Non-pigmented ciliary epithelial cell (primary cell): Measurements from ENCODE around the gene CASK.
"Not testable (repeated sequence)": the region's sequence is repeated elsewhere in the genome, so short reads cannot be mapped to it uniquely, and the experiment has no call there.

Experiments used
- DNase-seq: peaks from one replicate; pipeline ENCODE4 v3.0.0-alpha.2; 2010; ENCODE audit warnings: low read depth

The CASK gene

DNA sequence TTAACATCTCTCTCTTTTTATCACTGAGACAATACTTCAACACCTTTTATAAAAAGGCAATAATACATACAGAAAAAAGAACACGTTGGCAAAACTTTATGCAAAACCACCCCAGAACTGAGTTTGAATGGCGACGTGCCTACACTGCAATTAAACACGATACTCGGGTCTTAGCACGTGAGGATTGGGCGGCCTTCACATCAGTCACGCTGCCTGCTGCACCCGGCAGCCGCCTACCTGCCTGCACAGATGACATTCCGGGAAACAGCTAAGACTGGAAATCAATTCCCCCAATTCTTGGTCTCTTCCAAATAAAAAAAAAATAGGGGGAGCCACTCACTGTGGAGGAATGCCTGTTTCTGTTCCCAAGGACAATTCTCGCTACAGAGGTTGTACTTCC, 408.0 kb downstream of the CASK start:
- no peak for DNase-seq

DNA sequence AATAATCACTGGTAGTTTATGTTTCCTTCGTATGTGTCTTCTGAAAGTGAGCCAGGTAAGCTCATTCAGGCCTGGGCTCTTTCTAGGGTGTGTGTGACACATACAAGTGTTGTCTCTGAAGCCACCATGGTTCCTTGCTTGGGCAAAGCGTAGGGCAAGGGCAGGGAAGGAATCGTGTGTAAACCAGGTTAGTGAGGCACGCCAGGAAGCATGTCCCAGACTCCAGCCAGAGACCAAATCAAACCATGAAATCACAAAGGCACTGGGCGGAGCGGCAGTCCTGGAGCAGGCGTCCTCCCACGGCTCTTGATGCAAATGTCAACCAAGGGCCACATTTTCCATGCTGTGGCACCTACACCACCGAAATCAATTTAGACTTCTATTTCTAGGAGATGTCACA, 409.2 kb downstream of the CASK start:
- DNase-seq = no peak

DNA sequence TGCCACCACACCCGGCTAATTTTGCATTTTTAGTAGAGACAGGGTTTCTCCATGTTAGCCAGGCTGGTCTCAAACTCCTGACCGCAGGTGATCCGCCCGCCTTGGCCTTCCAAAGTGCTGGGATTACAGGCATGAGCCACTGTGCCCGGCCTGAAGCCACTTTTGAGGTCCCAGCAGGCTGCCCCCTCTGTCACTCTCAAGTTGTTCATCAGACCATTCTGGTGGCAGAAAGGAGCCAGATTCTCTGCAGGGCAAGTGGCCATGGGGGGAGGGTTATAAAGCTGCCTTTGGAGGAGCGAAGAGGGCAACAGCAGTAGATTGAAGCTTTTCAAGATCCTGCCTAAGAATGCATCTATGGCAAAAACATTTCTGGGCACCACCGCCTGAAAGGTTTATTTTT, 410.5 kb downstream of the CASK start:
- DNase-seq = not testable (repeated sequence)

DNA sequence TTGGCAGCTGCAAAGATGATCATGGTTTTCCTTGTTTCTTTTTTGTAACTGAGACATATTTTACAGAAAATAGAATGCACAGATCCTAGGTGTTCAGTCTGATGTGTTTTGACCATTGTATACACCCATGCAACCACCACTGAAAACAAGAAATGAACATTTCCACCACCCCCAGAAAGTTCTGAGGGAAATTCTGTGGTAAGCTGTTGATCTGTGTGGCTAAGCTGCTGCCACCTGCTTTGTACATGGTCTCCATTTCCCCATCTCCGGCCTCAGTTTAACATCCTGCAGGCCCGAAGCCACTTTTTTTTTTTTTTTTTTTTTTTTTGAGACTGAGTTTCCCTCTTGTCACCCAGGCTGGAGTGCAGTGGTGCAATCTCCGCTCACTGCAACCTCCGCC, 411.0 kb downstream of the CASK start:
- no peak for DNase-seq

DNA sequence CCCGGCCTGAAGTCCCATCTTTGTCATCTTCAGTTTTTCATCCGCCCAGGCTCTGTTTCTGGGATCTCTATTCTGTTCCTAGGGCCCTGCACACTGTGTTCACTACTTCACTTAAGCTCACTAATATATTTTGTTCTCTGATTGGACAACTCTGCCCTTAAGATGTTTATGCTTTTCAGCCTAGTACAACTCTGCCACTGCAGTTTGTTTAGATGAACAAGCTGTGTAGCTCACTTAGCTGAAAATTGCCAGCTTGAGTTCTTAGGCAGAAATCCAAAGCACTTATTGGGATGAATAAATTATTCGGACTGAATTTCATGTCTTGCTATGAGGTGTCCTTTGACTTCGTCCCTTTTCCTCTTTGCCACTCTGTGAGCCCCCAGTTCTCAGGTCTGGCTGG, 415.4 kb downstream of the CASK start:
- DNase-seq = no peak

DNA sequence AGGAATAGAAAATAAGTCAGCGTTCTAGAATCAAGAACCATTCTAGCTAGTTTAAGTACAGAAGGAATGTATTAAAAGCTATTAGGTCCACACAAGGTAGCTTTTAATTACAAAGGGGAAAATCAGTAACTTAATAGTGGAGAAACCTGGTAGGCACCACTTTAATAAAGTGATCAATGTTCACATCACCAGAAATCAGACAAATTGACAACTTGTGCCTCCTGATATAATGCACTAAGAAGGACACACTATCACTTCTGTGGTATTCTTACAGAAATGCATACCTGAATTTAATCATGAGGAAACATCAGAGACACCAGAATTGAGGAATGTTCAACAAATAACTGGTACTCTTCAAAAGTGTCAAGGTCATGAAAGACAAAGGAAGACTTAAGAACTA, 421.4 kb downstream of the CASK start:
- DNase-seq = no peak

DNA sequence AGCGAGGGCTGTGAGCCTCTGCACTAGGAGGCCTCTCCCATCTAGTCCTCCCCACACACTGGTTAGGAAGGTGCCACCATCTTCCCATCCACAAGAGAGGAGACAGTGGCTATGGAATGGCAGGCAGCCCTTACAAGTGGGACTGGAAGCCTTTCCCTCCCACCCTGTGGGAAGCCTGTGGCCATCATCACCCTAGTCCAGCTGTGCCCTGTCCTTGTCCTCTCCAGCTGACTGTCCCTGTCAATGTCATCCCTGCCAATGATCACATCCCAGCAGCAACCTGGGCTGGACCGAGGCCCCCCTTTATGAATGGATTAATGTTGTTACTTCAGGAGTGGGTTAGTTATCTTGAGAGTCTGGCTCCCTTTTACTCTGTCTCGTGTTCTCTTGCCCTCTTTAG, 423.4 kb downstream of the CASK start:
- no peak for DNase-seq

DNA sequence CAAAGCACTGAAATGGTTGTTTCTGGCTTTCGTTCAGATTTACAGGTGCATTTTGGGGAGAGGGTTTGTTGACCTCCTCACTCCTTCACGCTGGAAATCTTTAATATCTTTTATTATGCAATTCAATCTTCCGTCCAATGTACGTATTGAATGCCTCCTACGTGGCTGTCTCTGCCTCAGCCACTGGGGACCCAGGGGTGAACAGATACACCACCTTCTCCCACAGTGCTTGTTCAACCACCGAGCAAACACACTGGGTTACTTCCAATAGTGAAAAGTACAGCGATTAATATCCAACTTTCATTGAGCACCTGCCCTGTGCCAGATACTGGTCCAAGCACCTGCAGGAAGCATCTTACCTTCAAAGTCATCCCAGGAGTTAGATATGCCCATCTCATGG, 424.2 kb downstream of the CASK start:
- no peak for DNase-seq

DNA sequence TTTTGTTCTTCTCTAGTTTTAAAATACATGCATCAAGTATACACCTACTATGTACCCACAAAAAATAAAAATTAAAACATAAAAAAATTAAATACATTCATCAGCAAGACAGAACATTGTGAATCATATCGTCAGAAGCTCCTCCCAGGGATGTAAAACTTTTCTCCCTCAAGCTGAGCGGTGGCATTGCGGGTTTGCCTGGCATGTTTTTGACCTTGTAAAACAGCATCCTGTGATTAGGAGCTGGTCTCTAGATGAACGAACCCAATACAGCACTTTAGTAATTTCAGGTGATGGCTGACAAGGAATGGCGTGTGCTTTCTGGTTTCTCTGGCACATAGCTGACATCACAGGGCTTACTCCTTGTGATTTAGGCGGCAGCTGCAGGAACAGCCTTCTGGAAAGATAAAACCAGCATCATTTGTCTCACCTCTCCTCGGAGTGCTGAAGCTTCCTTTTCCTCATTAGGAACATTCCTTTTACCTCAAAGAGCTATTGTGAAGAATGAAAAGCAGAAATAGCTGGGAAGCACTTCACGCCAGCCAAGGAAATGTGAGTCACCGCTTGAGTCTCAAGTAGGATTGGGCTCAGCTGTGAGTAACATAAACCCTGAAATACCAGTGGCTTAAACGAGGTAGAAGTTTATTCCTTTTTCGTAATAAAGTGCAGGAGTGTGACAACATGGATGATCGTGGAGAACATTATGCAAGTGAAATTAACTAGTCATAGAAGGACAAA, 431.9 kb downstream of the CASK start:
- peak; percentile 72 for DNase-seq

DNA sequence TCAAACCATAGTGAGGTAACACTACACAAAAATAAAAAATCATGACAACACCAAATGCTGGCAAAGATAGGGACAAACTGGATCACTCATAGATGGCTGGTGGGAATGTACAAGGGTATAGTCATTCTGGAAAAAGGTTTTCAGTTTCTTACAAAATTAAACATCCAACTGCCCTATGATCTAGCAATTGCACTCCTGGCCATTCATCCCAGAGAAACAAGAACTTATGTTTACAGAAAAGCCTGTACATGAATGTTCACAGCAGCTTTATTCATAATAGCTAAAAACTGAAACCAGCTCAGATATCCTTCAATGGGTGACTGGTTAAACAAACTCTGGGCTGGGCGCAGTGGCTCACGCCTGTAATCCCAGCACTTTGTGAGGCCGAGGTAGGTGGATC, 432.9 kb downstream of the CASK start:
- DNase-seq = no peak

DNA sequence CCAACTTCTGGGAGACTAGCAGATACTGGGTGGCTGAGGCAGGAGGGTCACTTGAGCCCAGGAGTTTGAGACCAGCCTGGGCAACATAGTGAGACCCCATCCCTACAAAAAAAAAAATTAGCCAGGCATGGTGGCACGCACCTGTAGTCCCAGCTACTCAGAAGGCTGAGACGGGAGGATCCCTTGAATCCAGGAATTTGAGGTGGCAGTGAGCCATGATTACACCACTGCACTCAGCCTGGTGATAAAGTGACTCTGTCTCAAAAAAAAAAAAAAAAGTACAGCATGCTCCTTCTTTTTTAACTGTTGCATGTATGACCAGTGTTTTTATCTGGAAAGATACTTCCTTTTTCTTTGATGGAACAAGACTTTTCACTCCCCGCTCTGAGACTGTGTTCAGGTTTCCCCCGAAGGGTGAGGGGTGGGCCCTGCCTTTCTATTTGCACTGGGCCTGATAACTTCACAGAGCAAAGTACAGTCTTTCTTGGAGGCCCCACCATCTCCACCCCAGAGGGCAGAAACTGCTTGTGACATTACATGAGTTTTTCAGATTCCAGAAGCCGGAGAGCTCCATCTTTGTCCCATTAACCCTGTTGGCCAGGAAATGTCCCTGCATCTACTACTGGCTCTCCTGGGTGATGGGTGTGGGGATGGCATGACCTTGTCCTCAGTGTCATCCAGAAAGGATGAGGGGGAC, 441.1 kb downstream of the CASK start:
- DNase-seq = no peak

DNA sequence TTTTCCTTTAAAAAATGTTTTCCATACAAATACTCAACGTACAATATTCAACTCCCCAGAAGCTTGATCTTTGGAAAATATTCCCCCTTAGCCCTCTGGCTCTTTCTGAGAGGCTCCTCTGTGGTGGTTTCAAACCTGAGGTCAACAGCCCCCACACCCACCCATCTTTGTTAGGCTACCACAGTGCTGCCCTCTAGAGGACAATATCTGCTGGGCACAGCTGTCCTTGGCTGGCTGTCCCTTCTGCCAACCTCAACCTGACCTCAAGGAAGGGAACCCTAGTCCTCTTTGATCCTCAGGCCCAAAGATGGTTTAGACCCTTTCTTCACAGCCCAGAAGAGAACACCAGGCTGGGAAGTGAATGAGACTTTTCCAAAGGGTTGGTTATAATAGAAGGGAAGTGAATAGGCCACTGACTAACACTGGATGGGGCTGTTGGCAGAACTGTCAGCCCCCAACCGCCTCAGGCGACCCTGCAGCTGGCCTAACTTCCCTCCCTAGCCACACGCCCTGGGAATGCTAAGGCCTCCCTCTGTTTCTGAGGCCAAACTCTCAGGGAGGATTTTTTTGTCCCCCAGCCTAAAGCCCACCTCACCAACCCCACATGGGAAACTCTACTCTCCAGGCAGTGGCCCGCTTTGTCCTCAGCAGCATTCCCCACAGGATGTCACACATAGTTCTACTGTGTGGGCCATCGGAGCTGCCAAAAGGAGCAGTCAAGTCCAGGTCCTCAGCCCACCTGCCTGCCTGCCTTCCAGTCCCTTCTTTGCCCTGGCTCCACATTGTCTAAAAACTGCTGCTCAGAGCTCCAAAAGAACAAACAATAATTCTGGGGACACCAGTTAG, 441.9 kb downstream of the CASK start:
- DNase-seq = no peak

DNA sequence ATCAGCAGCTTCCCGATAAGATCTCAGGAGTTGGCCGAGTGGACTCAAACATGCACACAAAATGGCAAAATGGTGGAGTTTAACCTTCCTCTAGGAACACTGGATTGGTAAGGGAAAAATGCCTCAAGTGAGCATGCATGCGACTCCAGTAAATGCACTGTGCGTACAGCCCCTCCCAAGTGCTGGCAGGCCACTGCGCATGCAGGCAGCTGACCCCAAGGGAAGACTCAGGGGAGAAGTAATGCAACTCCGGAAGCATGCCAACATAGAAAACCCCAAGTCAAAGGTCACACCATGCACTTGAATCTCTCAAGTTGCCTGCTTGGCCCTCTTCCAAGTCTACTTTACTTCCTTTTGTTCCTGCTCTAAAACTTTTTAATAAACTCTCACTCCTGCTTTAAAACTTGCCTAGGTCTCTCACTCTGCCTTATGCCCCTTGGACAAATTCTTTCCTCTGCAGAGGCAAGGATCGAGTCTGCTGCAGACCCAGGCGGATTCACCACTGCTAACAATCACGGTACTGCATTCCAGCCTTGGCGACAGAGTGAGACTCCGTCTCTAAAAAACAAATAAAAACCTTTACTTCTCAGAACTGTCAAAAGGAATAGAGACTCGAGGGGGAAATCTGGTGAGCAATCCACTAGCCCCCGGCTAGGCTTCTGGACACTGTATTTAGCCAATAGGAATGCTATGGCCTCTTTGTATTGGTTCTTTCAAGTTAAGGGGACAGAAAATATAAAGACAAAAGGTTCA, 442.7 kb downstream of the CASK start:
- DNase-seq = no peak

DNA sequence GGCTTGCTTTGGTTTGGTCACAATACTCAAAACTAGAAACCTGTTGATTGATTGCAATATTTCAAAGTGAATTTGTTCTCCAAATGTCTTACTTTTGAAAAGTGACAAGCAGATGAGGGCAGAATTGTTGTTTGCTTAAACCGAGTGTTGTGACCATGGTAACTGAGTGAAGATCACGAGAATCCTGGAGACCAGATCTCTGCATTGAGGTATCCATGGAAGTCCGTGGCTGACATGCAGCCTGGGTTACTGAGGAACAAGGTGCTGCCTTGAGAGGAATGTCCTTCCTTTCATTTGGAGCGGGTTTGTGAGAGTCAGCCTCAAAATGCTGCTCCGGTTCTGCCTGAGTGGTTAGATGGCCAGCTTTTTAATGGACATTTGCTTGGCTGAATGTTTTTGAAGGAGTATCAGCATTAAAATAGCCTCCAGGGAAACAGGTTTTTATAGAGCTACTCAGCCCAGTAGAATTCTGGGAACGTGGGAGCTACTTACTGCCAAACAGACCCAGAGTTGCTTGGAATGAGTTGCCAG, 444.9 kb downstream of the CASK start:
- no peak for DNase-seq

DNA sequence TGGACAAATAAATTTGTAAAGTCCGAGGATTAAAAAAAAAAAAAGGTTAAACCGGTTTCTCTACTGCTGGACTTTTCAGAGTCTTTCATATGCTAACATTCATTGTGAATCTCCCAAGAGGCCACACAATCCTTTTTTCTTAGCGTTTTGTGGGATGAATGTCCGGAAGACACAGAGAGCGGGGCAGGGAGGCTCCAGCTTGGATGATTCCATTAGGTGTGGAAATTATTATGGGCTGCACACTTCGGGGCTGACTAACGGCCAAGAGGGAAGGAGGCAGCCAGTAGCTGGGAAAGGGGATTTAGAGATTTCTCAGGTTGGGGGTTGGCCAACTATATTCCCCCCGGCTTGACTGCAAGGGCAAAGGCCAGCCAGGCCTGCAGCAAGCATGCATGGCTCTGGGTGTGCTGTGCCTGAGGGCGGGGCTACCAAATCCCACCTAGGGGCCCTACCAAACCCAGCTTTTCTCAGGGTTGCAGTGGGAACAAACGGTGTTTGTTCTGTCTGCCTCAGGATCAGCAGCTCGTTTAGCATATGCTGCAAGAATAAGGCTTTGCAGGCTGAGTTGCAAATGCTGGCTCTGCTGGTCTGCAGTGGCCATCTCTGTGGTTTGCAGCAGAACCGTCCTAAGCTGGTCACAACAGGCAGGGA, 447.6 kb downstream of the CASK start:
- DNase-seq = no peak

DNA sequence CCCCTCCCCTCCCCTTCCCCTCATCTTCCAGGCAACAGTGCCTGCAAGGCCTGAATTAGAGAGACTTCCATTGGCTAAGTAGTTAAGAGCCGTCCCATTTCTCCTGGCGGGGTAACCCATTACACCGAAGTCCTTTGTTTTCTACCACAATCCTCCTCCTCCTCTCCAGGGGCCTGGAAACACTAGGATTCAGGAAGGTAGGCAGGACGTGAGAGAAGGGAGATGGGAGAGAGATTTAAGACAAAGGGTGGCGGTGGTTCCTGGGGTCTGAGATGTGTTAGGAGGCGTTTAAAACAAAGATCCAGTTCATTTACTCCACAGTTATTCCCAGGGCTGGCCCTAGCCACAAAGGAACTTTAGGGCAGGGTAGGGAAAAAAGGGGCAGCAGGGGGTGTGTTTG, 448.2 kb downstream of the CASK start:
- DNase-seq = no peak

DNA sequence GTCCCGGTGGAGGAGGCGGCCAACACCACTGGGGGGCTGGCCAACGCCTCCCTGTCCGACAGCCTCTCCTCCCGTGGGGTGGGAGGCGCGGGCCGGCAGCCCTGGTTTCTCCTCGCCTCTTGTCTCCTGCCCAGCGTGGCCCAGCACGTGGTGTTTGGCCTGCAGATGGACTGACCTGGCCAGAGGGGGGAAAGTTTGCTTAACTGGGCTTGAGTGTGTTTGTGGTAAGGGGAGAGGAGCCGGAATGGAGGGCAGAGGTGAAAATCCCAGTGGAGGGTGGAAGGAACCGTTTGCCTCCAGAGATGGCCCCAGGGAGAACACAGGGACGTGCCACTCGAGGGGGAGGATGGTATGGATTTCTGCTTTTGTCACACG, 448.6 kb downstream of the CASK start:
- no peak for DNase-seq

DNA sequence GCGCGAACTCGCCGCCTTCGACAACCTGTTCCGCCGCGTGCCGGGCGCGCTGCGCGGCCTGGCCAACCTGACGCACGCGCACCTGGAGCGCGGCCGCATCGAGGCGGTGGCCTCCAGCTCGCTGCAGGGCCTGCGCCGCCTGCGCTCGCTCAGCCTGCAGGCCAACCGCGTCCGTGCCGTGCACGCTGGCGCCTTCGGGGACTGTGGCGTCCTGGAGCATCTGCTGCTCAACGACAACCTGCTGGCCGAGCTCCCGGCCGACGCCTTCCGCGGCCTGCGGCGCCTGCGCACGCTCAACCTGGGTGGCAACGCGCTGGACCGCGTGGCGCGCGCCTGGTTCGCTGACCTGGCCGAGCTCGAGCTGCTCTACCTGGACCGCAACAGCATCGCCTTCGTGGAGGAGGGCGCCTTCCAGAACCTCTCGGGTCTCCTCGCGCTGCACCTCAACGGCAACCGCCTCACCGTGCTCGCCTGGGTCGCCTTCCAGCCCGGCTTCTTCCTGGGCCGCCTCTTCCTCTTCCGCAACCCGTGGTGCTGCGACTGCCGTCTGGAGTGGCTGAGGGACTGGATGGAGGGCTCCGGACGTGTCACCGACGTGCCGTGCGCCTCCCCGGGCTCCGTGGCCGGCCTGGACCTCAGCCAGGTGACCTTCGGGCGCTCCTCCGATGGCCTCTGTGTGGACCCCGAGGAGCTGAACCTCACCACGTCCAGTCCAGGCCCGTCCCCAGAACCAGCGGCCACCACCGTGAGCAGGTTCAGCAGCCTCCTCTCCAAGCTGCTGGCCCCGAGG, 449.2 kb downstream of the CASK start:
- no peak for DNase-seq

DNA sequence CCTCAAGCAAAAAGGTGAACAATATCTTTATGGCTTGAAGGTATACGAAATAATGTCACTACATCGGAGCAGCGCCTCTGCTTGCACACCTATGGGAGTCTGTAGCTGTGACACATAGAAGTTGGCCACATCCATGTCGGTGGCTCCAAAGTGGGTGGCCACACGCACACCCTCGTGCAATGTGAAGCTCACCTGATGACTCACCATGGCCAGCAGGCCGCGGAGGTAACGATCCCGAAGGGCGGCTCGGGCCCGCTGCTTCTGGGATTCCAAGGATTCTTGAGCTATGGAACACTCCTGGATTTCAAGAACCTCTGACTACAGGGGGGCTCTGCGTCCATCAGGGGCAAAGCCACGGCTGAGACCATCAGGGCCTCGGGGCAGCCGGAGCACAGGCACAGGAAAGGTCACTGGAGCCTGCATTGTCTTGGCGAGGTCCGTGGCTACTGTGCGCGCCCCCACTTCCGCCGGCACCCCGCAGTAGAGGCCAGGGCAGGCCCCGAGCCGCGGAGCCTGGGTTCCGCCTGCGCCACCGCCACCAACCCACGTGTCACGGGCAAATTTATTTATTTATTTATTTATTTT, 451.0 kb downstream of the CASK start:
- no peak for DNase-seq

DNA sequence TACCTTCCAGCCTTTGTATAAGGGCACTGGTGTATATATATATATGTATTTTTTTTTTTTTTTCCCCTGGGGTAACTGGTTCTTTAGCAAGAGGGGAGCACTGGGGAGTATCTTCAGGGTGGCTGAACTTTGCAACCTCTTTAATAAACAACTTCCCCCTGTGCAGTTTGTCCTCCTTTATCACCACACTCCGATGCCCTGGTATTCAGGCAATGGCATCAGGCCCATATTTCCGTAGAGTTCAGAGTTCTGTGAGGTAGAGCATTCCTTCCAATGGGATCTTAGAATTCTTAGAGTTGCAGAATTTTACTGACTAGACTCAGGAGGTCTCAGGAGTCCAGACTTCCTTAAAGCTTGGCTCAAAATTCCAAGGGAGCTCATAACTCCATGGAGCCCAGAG, 451.6 kb downstream of the CASK start:
- no peak for DNase-seq
